HG03378 (cell line): ENCODE results near the gene TMC3.

Experiments used
- ATAC-seq: cut with Tn5 transposase; IDR thresholded peaks from one replicate; pipeline ENCODE4 v1.9.1; 2021; ENCODE audit warnings: mild to moderate bottlenecking, moderate library complexity; ENCODE audit not compliant: unreplicated experiment

Gene TMC3

GRCh38 chr15:81323944-81324881, 49.8 kb downstream of the TMC3 start, which contains the start of gene STARD5:
TSS of gene STARD5 (minus strand) at chr15:81324141. CDS start at chr15:81324099, 42 bp downstream.
- ATAC-seq = peak; percentile 94

DNA sequence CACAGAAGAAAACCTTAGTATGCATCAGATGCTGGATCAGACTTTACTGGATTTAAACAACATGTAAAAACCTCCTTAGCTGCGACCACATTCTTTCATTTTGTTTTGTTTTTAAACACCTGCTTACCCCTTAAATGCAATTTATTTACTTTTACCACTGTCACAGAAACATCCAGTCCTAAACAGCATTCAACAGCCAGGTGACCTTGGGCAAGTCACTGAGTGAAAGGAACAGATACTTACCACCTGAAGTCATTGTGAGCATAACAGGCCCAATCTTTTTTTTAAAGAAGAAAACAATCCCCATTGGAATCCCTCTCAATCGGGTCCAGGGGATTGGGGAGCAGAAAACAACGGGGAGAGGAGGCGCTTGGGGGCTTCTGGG, 50.5 kb downstream of the TMC3 start:
- ATAC-seq = peak; percentile 12

- no peak for ATAC-seq
Measured at GRCh38 chr15:81322676-81323253, 51.2 kb downstream of the TMC3 start.

DNA sequence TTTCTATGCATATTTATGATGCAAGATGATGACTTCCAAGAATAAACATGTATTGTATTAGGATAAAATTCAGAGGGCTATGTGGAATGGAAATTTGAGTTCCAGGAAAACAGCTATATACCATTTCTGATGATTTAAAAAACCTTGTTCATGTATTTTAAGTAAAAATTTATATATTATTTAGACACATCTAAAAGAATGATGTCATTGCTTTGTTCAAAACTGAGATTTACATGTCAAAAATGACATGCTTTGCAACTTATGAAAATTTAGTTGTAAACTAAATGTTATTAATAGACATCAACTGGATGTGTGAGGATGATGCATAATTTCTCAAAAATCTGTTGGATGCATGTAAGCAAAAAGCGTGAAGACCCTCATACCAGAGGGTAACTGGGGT, 52.3 kb downstream of the TMC3 start:
- ATAC-seq = no peak

DNA sequence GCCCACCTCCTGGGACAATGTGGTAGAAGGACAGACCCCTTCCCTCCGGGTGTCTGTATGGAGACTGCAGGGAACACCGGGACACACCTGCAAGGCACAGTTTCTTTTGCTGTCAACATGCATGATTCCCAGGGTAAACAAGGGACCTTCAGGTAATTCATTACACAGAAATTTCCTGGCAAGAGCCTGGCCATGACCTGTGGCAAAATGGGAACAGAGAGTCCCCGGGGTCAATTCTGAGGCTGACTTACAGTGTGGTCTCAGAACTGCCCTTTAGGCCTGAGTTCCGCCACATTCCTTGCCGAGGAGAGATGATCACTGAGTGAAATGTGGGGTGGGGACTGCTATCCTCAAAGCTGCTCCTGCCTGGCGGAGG, 56.4 kb downstream of the TMC3 start:
- no peak for ATAC-seq

- no peak for ATAC-seq
Measured at GRCh38 chr15:81316267-81316666, 57.7 kb downstream of the TMC3 start.

DNA sequence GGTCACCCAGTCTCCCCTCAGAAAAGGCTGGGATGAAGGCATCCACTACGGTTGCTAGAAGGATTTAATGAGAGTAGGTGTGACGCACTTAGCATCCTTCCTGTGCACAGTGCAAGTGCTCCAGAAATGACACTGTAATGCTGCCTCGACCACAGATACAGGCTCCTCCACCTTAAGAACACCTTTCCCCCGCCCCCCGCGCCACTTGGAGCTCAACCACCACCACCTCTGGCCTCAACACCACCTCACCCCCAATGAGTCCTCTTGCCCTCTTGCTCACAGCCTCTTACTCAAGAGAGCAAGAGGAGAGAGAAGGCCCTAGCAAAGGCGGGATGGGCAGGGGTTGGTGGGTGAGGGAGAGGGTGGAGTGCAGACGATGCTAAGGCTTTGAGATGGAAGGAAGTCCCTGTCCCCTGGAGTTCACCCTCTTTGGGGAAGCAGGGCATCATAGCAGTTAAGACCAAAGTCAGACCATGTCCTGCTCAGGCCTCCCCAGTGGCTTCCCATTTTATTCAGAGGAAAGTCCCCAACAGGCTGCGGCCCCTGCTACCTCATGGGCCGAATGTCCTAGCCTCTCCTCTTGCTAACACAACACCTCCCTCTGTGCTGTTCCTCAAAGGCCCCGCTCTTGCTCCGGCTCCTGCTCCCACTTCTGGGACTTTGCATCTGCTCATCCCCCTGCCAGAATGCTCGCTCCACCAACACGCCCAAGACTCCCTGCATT, 58.4 kb downstream of the TMC3 start:
- no peak for ATAC-seq

GRCh38 chr15:81314378-81314777, 59.6 kb downstream of the TMC3 start:
- ATAC-seq = no peak

- ATAC-seq = no peak
Measured at GRCh38 chr15:81313686-81314085, 60.3 kb downstream of the TMC3 start.

GRCh38 chr15:81312790-81313543, 61.0 kb downstream of the TMC3 start:
- ATAC-seq = no peak

- peak; percentile 55 for ATAC-seq
Measured at GRCh38 chr15:81311752-81312464, 62.1 kb downstream of the TMC3 start.

DNA sequence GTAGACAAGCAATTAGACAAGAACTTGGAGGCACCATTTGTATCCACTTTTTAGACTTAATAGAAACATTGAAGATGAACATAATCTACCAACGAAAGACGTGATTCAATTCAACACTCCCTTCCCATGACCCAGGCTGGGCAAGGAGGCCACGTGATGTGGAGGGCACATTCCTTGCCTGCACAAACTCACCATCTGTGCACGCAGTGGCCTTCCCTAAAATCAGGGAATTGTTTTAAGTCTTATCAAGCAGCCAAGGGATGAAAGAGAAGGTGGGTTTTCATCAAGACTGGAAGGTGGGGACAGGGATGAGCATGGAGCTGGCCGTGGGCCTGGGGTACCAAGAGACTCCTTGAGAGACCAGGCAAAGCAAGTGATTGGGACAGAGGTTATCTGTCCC, 63.5 kb downstream of the TMC3 start:
- ATAC-seq = no peak

DNA sequence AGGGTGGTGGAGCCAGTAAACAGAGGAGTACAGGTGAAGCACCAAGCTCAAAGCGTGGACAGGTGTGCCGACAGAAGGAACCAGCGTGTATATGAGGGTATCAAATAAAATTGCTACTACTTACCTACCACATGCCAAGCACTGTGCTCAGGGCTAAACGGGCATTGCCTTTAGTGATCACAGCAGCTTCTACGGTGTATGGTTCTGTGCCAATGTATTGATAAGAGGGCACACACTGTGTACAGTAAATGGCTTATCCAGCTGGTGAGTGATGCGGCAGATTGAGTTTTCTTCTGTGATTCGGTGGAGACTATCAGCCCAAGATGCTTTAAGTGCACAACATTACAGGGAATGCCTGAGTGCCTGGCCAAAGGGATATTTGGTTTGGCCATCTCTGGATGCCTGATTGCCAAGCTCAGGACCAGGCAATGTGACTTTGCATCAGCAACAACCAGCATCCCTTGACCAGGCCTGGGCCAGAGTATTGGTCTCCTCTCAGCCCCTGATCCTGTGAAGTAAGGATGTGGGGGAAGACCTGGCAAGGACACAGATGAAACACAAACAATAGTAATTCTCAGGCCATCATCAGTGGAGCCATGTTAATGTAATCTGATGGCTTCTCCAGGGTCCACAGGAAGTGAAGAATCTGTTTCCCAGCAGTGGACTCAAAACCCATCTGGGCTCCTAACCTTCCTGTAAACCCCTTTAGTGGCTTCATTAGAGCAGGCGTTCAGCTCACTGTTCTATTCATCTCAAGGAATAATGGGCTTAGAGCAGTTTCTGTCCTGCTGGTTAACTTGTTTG, 64.2 kb downstream of the TMC3 start:
- no peak for ATAC-seq

DNA sequence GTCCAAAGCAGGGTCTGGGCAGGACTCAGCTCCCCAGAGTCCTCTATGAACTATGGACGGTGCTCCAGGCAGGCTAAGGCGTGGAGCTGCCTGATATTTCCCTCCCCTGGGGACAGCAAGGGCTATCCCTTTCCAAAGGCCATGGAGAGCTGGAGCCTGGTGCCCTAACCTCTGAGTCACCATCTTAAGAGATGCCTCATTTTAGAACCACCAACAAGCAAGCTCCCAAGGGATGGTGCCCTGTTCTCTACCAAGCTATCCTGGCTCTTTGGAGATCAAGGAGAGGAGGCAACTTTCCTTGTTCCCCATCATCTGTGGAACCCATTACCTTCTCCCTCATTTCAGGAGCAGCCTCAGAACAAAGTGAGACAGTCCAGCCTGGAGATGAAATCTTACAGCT, 65.8 kb downstream of the TMC3 start:
- no peak for ATAC-seq

GRCh38 chr15:81304226-81304625, 69.8 kb downstream of the TMC3 start:
- ATAC-seq = no peak

GRCh38 chr15:81303244-81304225, 70.5 kb downstream of the TMC3 start:
- no peak for ATAC-seq

DNA sequence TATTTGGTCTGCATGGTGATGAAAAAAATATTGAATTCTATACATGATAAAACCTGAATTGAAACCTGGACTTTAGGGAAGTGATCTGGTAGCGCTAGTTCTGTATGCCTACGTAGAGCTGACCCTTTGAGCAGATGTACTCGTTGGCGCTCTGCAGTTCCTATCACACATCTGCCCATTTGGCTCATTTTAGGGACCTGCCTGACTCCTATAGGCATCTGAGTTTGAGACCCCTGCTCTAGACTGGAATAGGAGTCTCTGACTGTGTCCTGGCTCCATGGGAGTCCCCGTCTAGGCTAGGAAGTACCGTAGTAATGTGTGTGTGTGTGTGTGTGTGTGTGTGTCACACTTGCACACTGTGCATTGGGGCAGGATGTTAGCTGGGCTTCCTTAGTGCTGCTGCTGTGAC, 71.3 kb downstream of the TMC3 start:
- no peak for ATAC-seq

DNA sequence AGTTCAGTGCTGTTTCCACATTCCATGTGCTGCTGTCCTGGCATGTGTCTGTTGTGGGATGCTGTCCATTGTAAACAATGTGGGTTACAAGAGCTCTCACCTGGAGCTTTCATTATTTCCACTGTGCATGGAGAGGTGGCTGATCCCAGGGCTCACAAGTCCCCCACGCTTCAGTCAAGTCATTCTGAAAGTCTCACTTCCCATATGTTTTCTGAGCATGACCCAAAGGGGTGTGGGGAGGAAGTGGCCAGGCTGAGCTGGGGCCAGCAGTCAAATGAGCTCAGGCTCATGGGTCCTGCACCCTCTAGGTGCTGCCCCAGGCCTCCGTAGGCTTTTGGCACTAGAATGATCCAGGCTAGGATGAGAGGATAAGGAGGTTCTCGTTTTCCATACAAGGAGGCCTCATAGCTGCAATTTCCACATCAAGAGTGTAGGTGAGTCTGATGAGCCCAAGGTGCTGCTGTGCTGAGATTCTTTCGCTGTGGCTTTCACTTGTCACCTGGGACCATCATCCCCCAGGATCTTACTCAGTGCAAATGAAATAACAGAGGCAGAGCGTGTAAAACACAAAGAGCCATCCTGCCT, 72.1 kb downstream of the TMC3 start:
- ATAC-seq = peak; percentile 81
